Lower lobe of right lung (tissue), 2 donors: Measurements from ENCODE around the gene GRID1. TPM values are rescaled to one million over a fixed set of nuclear protein-coding genes. Genes with fewer than 3 reads are reported as not detected.
"Not testable (repeated sequence)": the region's sequence is repeated elsewhere in the genome, so short reads cannot be mapped to it uniquely, and the experiment has no call there.

Experiments used
- ATAC-seq, 2 donors: fragments of 200-7000 bp; cut with Tn5 transposase; one replicate each; pipeline ENCODE4 v1.9.1; 2020 to 2022; ENCODE audit warnings: mild to moderate bottlenecking in 2 of 2, moderate library complexity in 2 of 2
- DNase-seq: peaks from one replicate; pipeline ENCODE4 v3.0.0-alpha.2; 2020
- H3K27ac ChIP-seq: fragments of 200-600 bp; one replicate; pipeline ENCODE4 v1.8.0; 2022
- H3K27me3 ChIP-seq: fragments of 200-600 bp; one replicate; pipeline ENCODE4 v1.8.0; 2022; ENCODE audit warnings: low read depth
- H3K36me3 ChIP-seq: fragments of 200-600 bp; one replicate; pipeline ENCODE4 v1.8.0; 2022; ENCODE audit warnings: mild to moderate bottlenecking
- H3K4me1 ChIP-seq: fragments of 200-600 bp; one replicate; pipeline ENCODE4 v1.8.0; 2022
- H3K4me3 ChIP-seq: fragments of 200-600 bp; one replicate; pipeline ENCODE4 v1.8.0; 2022; ENCODE audit warnings: mild to moderate bottlenecking
- H3K9me3 ChIP-seq: fragments of 200-600 bp; one replicate; pipeline ENCODE4 v1.8.0; 2022
- CTCF ChIP-seq: fragments of 200-600 bp; IDR thresholded peaks from one replicate; pipeline ENCODE4 v1.8.0; 2022; ENCODE audit warnings: antibody characterized with exemption, mild to moderate bottlenecking
- intact Hi-C: fragments of 100-400 bp; cut with DNase I; formaldehyde crosslinking; loops from one replicate; pipeline ENCODE4 v1.11.0; 2022
- total RNA-seq: library from RNA; stranded (reverse); fragmentation: NEBNext Ultra II Directional; extraction: Animal tissue kit (Norgen Biotek cat#: 25700); gene quantifications from one replicate; pipeline ENCODE4 v1.2.1, GENCODE V29; 2021
- donor health status: DM: no; HTN: yes; CAD: no; lungs with severe emphysema.

Gene GRID1
- total RNA-seq, 1 donor from 2014 or later: 2.5 TPM

DNA sequence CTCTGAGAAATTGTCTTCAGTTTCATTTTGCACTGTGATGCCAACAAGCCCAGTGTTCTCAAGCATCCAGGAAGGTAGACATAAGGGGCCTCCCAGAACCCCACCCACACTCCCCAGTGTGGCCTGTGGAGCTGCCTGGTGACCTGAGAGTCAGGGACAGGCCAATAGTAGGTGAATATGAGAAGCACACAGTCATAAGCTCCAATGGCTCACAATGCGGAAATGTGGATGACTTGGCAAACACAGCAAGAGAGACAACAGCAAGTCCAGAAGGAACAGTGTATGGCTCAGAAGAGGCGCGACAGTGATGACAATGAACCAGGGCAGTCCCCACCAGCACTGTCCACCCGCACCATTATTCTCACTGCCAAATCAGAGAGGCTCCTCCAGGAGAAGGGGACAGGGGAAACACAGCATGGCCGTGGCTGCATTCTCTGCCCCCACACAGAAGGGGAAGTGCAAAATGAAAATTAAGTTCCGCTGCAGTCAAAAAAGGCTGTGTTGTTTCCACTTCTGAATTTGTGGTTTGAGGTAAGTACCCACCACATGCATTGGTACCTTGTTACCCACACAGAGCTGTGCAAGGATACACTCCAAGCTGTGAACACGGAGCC is 419.8 kb downstream of the GRID1 start:
- no peak for DNase-seq

GRCh38 chr10:85936161-85936560 is 430.4 kb downstream of the GRID1 start:
- intact Hi-C loops: no loop called here
- Histone ChIP-seq H3K27me3 (no peaks in the 10 kb centered on the region), H3K36me3 (no peaks in the 10 kb centered on the region), H3K4me3 (no peak overlapping the region), H3K9me3 (no peaks in the 10 kb centered on the region), H3K27ac (no peak overlapping the region), H3K4me1 (no peaks in the 10 kb centered on the region)
- no peak for TF ChIP-seq CTCF
- no peak for ATAC-seq
- DNase-seq: no peak

More for the DNA sequence above, 419.8 kb downstream of the GRID1 start:
- no peaks in the 10 kb centered on the region for H3K36me3 ChIP-seq
- TF ChIP-seq CTCF: no peak
- H3K27ac ChIP-seq: no peak overlapping the region
- ATAC-seq: no peak
- no peaks in the 10 kb centered on the region for H3K4me1 ChIP-seq
- no peaks in the 10 kb centered on the region for H3K9me3 ChIP-seq
- no peaks in the 10 kb centered on the region for H3K27me3 ChIP-seq
- intact Hi-C loops: no loop called here
- no peak overlapping the region for H3K4me3 ChIP-seq

- intact Hi-C loops: no loop called here
- DNase-seq (no peak), ATAC-seq (no peak)
- no peak for TF ChIP-seq CTCF
- Histone ChIP-seq H3K4me1 (no peaks in the 10 kb centered on the region), H3K27me3 (no peaks in the 10 kb centered on the region), H3K36me3 (no peaks in the 10 kb centered on the region), H3K4me3 (no peak overlapping the region), H3K9me3 (no peaks in the 10 kb centered on the region), H3K27ac (no peak overlapping the region)
Observed at GRCh38 chr10:85934586-85934985, 432.0 kb downstream of the GRID1 start.

DNA sequence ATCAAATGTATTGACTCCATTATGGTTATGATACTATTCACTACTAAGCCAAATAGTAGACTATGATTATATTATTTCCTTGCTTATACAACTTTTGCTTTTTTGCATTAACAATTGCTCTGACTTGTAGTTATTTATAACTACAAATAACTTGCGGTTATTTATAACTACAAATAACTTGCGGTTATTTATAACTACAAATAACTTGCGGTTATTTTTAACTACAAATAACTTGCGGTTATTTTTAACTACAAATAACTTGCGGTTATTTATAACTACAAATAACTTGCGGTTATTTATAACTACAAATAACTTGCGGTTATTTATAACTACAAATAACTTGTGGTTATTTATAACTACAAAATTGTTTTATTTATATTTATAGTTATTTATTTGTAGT is 436.6 kb downstream of the GRID1 start:
- H3K4me3 ChIP-seq, ATAC-seq, H3K4me1 ChIP-seq, DNase-seq, H3K27ac ChIP-seq, H3K36me3 ChIP-seq, intact Hi-C loops, H3K27me3 ChIP-seq, H3K9me3 ChIP-seq: not testable (repeated sequence)

DNA sequence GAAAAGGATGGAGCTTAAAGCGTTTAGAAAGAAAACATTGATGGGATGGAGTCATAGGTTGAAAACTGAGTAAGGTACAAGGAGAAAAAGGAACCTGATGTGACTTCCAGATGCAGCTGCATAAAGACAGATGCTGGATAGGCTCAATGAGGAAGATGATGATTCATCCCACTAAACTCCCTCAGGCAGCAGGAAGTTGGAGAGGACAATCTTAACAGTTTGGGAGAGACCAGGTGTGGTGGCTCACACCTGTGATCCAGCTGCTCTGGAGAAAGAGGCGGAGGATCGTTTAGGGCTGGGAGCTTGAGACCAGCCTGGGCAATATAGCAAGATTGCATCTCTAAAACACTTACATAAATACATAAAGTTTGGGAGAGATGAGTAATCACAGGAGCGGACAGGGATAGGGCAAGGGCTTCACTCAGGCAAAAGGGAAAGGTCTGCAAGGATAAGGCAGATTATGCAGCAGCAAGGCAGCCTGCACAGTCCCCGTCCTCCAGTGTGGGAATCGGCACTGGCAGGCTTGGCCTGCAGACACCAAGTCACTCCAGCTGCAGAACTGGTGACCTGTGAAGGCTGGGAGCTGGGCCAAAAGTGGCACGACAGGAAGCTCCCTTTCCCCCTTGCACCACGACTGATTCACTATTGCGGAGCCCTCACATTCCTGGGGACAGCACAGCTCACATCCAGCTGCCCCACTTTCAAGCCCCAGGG is 438.5 kb downstream of the GRID1 start:
- no peaks in the 10 kb centered on the region for H3K9me3 ChIP-seq
- H3K4me3 ChIP-seq: no peak overlapping the region
- H3K4me1 ChIP-seq: no peaks in the 10 kb centered on the region
- no peak for ATAC-seq
- no peak for TF ChIP-seq CTCF
- intact Hi-C loops: no loop called here
- no peaks in the 10 kb centered on the region for H3K27me3 ChIP-seq
- H3K36me3 ChIP-seq: no peaks in the 10 kb centered on the region
- DNase-seq: no peak
- H3K27ac ChIP-seq: no peak overlapping the region

- H3K4me3 ChIP-seq: no peak overlapping the region
- DNase-seq: no peak
- no peaks in the 10 kb centered on the region for H3K9me3 ChIP-seq
- ATAC-seq: no peak
- no peak overlapping the region for H3K27ac ChIP-seq
- intact Hi-C loops: no loop called here
- H3K4me1 ChIP-seq: no peaks in the 10 kb centered on the region
- no peak for TF ChIP-seq CTCF
- H3K27me3 ChIP-seq: no peaks in the 10 kb centered on the region
- no peaks in the 10 kb centered on the region for H3K36me3 ChIP-seq
Observed at GRCh38 chr10:85926986-85927385, 439.6 kb downstream of the GRID1 start.
